ENCODE measurements around the gene MFN2. TPM values are rescaled to one million over a fixed set of nuclear protein-coding genes. Genes with fewer than 3 reads are reported as not detected.

The MFN2 gene
- 73.9 and 74.1 TPM in 2 replicates for total RNA-seq (2022)
- Bru-seq, nascent RNA: percentile 72 among the genes with signal in this experiment
- percentile 83 among the genes with signal in this experiment for BruChase-seq, experiment 1, labeled RNA remaining after a 2-hour chase
- BruChase-seq, experiment 2, labeled RNA remaining after a 6-hour chase: percentile 93 among the genes with signal in this experiment
- long read RNA-seq, full-length matches to known transcripts: 55 of 120 reads
- long read RNA-seq, partial matches to known transcripts: 29 of 120 reads
- long read RNA-seq, other reads (novel, unspliced or antisense): 36 of 120 reads

GRCh38 chr1:11979851-11980675, at the start of gene MFN2:
MFN2 (plus strand) TSS chr1:11980444; CDS start chr1:11989169, 8,725 bp downstream.
- intact Hi-C loops (cut with micrococcal nuclease; ENCODE audit: unreplicated experiment): loop anchor here (1.0 kb wide), 1 partner anchor 71 kb away; no protein-coding TSS in a partner anchor
- Histone ChIP-seq H3K4me1 (peaks cover 35% of the 10 kb centered on the region), H3K27me3 (replicated peaks; ENCODE audit: control insufficient read depth, insufficient read depth, low read length) (no peaks in the 10 kb centered on the region), H3K36me3 (ENCODE audit: control insufficient read depth, insufficient read depth, low read length) (peaks cover 2% of the 10 kb centered on the region), H3K4me3 (ENCODE audit: low read depth, low read length) (peak within 1 kb of the TSS; percentile 71), H3K9me3 (no peaks in the 10 kb centered on the region)
- ChIA-PET CTCF (interaction anchor here (0.6 to 1.7 kb wide), 3 partner anchors 13 to 56 kb away, joined by 3 to 9 read pairs (median 3); no protein-coding TSS in a partner anchor), POLR2A (interaction anchor here (0.5 to 2.6 kb wide), 10 partner anchors 10 to 1357 kb away, joined by 3 to 57 read pairs (median 4); partner anchors contain the start of genes AGTRAP and MIIP)
- BruUV-seq (replicated peaks): no TSS peak
- TF ChIP-seq, protein P1, sequence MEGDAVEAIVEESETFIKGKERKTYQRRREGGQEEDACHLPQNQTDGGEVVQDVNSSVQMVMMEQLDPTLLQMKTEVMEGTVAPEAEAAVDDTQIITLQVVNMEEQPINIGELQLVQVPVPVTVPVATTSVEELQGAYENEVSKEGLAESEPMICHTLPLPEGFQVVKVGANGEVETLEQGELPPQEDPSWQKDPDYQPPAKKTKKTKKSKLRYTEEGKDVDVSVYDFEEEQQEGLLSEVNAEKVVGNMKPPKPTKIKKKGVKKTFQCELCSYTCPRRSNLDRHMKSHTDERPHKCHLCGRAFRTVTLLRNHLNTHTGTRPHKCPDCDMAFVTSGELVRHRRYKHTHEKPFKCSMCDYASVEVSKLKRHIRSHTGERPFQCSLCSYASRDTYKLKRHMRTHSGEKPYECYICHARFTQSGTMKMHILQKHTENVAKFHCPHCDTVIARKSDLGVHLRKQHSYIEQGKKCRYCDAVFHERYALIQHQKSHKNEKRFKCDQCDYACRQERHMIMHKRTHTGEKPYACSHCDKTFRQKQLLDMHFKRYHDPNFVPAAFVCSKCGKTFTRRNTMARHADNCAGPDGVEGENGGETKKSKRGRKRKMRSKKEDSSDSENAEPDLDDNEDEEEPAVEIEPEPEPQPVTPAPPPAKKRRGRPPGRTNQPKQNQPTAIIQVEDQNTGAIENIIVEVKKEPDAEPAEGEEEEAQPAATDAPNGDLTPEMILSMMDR (IDR thresholded peaks at IDR 0.05; ENCODE audit: insufficient read depth in 1 of 2, low read depth in 1 of 2, low read length in 1 of 2, severe bottlenecking in 1 of 2, unreplicated experiment in 1 of 2): no peak
- Mint-ChIP-seq H3K27me3 (ENCODE audit: insufficient read depth, unreplicated experiment) (no peaks in the 10 kb centered on the region), H3K27ac (ENCODE audit: unreplicated experiment) (peak within 1 kb of the TSS; percentile 99), H3K4me1 (ENCODE audit: low read depth, unreplicated experiment) (peaks cover 19% of the 10 kb centered on the region), H3K4me3 (ENCODE audit: unreplicated experiment) (peak within 1 kb of the TSS; percentile 99), H3K9me3 (ENCODE audit: unreplicated experiment) (no peaks in the 10 kb centered on the region), H3K36me3 (ENCODE audit: insufficient read depth, unreplicated experiment) (peaks cover 53% of the 10 kb centered on the region)
- DNase-seq: peak; percentile 97

DNA sequence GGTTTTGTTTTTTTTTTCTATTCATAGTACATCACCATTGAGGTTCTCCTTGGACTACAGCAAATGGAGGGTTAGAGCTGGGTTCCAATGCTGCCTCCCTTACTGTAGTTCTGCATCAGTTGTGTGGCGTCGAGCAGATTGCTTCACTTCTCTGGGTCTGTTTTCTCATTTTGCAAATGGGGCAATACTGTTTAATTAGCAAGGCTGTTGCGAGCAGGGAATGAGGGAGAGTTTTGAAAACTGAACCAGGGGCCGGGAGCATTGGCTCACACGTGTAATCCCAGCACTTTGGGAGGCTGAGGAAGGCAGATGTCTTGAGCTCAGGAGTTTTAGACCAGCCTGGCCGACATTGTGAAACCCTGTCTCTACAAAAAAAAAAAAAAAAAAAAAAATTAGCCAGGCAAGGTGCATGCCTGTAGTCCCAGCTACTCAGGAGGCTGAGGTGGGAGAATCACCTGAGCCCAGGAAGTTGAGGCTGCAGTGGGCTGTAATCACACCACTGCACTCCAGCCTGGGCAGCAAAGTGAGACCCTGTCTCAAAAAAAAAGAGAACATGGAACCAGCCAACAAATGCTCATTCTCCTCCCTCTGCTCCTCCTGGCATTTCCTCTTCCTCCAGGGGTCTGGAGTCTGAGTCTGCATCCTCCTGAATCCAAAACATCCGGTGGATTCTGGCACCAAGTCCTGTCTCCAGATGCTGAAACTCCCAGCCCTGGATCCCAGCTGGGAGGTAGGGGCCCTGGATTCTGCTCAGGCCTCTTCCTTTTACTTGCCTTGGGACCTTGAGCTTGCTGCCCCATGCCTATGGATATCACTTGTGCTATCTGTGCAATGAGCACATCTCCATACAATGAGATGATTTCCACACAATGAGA, 49.4 kb upstream of the MFN2 start:
- intact Hi-C loops (cut with micrococcal nuclease; ENCODE audit: unreplicated experiment): no loop called here
- Mint-ChIP-seq H3K36me3 (ENCODE audit: insufficient read depth, unreplicated experiment) (peaks cover 6% of the 10 kb centered on the region), H3K4me1 (ENCODE audit: low read depth, unreplicated experiment) (no peaks in the 10 kb centered on the region), H3K27ac (ENCODE audit: unreplicated experiment) (no peak overlapping the region), H3K9me3 (ENCODE audit: unreplicated experiment) (no peaks in the 10 kb centered on the region), H3K27me3 (ENCODE audit: insufficient read depth, unreplicated experiment) (no peaks in the 10 kb centered on the region), H3K4me3 (ENCODE audit: unreplicated experiment) (no peak overlapping the region)
- H3K27me3 ChIP-seq (replicated peaks; ENCODE audit: control insufficient read depth, insufficient read depth, low read length): no peaks in the 10 kb centered on the region
- no peaks in the 10 kb centered on the region for H3K36me3 ChIP-seq (ENCODE audit: control insufficient read depth, insufficient read depth, low read length)
- peaks cover 4% of the 10 kb centered on the region for H3K4me1 ChIP-seq
- H3K4me3 ChIP-seq (ENCODE audit: low read depth, low read length): no peak overlapping the region
- H3K9me3 ChIP-seq: no peaks in the 10 kb centered on the region
- ChIA-PET CTCF (no interaction called here), POLR2A (no interaction called here)
- BruUV-seq (replicated peaks): no TSS peak
- TF ChIP-seq, protein P1 (IDR thresholded peaks at IDR 0.05; ENCODE audit: insufficient read depth in 1 of 2, low read depth in 1 of 2, low read length in 1 of 2, severe bottlenecking in 1 of 2, unreplicated experiment in 1 of 2): no peak
- DNase-seq: no peak

GRCh38 chr1:11931845-11932244, 48.4 kb upstream of the MFN2 start:
- no peaks in the 10 kb centered on the region for H3K27me3 Mint-ChIP-seq (ENCODE audit: insufficient read depth, unreplicated experiment)
- Histone ChIP-seq H3K4me1 (no peaks in the 10 kb centered on the region), H3K27me3 (replicated peaks; ENCODE audit: control insufficient read depth, insufficient read depth, low read length) (no peaks in the 10 kb centered on the region), H3K36me3 (ENCODE audit: control insufficient read depth, insufficient read depth, low read length) (no peaks in the 10 kb centered on the region), H3K9me3 (no peaks in the 10 kb centered on the region), H3K4me3 (ENCODE audit: low read depth, low read length) (no peak overlapping the region)
- no peak overlapping the region for H3K4me3 Mint-ChIP-seq (ENCODE audit: unreplicated experiment)
- ChIA-PET POLR2A (no interaction called here), CTCF (no interaction called here)
- no TSS peak for BruUV-seq (replicated peaks)
- DNase-seq: no peak
- no peaks in the 10 kb centered on the region for H3K4me1 Mint-ChIP-seq (ENCODE audit: low read depth, unreplicated experiment)
- H3K36me3 Mint-ChIP-seq (ENCODE audit: insufficient read depth, unreplicated experiment): no peaks in the 10 kb centered on the region
- no peaks in the 10 kb centered on the region for H3K9me3 Mint-ChIP-seq (ENCODE audit: unreplicated experiment)
- no peak overlapping the region for H3K27ac Mint-ChIP-seq (ENCODE audit: unreplicated experiment)
- intact Hi-C loops (cut with micrococcal nuclease; ENCODE audit: unreplicated experiment): no loop called here
- TF ChIP-seq, protein P1 (IDR thresholded peaks at IDR 0.05; ENCODE audit: insufficient read depth in 1 of 2, low read depth in 1 of 2, low read length in 1 of 2, severe bottlenecking in 1 of 2, unreplicated experiment in 1 of 2): no peak

All from Caco-2 (cell line).